ENCODE data around the gene PCDH9.
A peak's percentile ranks its signal among the peaks of the same experiment; 100 is the strongest.

PCDH9 gene

DNA sequence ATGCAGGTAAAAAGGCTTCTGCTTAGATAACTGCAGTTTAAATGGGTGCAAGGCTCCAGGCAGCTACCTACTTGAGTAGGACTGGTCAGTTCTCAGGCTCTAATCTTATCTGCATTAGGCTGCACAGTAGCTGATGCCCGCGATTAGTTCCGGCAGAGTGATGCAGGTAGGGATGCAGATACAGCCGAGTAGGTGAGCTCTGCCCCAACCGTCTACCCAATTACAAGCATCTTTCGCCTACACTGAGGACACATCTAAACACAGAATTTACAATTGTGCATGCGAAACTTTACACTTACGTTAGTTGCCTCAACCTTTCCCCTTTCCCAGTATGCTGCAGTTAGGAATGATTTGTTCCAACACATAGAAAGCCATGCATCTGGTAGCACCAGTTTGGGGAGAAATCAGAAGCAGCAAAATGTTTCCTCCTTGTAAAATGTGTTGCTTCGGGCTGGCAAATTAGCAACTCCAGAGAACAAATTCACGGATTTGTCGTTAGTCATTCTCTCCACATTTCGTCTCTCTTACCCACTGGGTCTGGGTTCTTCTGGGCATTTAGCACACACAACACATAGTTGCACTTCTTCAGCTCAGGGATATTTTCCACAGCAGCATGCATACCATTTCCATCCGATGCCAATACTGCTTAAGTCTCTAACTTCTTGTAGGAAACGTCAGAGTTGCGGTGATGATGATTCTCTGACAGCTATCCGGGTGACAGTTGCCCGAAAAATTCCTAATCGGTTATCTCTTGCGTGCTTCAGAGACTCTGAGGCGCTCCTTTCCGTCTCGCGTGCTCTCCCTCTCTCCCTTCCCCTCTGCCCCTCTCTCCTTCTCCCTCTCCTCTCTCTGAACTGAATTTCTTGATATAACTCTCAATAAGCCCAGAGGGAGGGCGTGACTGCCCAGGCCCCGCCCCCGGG lies at the start of gene PCDH9:
Gene PCDH9 (minus strand): TSS at position 856 of the 923 bp plus-strand sequence. CDS start 1,896 bp downstream, outside the sequence.
- no peak for DNase-seq (ENCODE audit: low read depth in 3 of 3, low spot score in 1 of 3)

GRCh38 chr13:67278235-67278634 lies 48.1 kb upstream of the PCDH9 start:
- no peak for DNase-seq (ENCODE audit: low read depth in 3 of 3, low spot score in 1 of 3)

DNA sequence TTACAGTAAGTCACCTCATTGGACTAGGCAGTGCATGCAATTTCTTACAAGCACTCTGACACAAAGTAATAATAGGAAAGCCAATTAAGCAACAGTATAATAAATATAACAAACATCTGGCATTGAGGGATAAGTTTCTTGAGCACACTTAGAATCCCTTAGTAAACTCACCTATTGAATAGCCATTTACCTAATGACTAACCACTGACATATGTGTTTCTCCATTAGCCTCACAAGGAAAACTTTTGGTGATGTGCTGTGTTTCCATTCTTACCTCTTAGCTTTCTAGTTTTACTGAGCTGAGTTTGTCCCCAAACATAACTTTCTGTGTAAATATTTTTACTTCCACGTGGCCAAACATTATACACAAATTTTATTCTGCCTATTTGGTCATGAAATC lies 47.4 kb upstream of the PCDH9 start:
- no peak for DNase-seq (ENCODE audit: low read depth in 3 of 3, low spot score in 1 of 3)

- DNase-seq (ENCODE audit: low read depth in 3 of 3, low spot score in 1 of 3) = no peak
Measured at GRCh38 chr13:67275351-67275960, 45.3 kb upstream of the PCDH9 start.

DNA sequence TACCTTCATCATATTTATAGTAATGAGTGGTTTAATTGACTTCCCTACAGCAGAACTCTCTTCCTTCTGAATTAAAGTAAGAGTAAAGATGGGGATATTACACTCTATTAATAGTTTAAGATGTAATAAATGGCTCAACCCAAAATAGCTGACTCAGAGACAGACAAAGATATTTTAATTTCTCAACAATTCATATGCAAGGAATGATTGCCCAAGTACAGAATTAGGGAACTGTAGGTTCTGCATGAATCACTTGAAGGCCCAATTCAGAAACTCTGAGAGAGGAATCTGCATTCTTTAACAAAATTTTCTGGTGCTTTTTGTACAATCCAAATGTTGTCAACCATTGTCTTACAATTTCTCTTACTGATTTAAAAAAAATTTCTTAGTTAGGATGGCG lies 42.9 kb upstream of the PCDH9 start:
- no peak for DNase-seq (ENCODE audit: low read depth in 3 of 3, low spot score in 1 of 3)

GRCh38 chr13:67267136-67267535 lies 37.0 kb upstream of the PCDH9 start:
- no peak for DNase-seq (ENCODE audit: low read depth in 3 of 3, low spot score in 1 of 3)

- no peak for DNase-seq (ENCODE audit: low read depth in 3 of 3, low spot score in 1 of 3)
Measured at GRCh38 chr13:67259208-67259607, 29.1 kb upstream of the PCDH9 start.

GRCh38 chr13:67258482-67258881 lies 28.3 kb upstream of the PCDH9 start:
- no peak for DNase-seq (ENCODE audit: low read depth in 3 of 3, low spot score in 1 of 3)

DNA sequence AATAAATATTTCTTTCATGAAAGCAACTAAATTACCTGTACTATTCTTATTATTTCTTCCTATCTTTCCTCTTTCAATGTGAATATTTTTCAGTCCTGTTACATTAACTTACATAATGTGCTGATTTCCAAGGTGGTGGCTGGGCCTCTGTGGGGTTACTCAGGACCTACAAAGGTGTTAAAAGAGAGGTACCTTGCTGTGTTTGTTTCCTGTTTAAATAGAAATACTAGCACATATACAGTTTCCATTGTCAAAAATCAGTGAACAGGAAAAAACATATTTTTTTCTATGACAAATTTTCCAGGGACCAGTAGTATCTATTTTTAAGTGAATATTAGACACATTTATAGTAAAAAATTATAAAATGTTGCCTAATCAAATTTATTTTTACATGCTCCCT lies 8.7 kb upstream of the PCDH9 start:
- DNase-seq (ENCODE audit: low read depth in 3 of 3, low spot score in 1 of 3) = no peak

DNA sequence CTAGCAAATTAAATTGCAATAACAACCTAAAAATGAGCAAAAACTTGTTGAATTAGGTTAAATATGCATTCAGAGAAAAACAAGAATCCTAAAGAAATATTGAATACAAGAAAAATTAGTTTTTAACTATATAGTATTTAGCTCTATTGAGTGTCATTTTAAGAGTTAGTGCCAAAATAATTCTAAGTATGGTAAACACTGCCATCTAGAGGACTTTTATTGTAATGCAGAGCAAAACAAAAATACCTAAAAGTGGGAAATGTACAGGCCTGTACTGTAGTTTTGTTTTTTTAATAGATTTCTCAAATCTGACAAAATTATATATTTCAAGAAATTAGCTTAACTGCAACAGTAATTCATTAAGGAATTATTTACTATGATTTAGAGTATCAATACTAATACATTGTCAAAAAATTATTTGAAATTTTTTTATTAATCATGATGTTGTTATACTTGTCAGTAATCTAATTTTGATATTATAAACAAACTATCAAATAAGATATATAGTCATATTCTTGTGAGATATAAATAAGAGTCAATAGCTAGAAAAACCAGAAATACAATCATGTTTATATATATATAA lies 8.2 kb upstream of the PCDH9 start:
- no peak for DNase-seq (ENCODE audit: low read depth in 3 of 3, low spot score in 1 of 3)

GRCh38 chr13:67235265-67235664 lies 5.1 kb upstream of the PCDH9 start:
- no peak for DNase-seq (ENCODE audit: low read depth in 3 of 3, low spot score in 1 of 3)

- no peak for DNase-seq (ENCODE audit: low read depth in 3 of 3, low spot score in 1 of 3)
Measured at GRCh38 chr13:67232384-67232783, 2.2 kb upstream of the PCDH9 start.

DNA sequence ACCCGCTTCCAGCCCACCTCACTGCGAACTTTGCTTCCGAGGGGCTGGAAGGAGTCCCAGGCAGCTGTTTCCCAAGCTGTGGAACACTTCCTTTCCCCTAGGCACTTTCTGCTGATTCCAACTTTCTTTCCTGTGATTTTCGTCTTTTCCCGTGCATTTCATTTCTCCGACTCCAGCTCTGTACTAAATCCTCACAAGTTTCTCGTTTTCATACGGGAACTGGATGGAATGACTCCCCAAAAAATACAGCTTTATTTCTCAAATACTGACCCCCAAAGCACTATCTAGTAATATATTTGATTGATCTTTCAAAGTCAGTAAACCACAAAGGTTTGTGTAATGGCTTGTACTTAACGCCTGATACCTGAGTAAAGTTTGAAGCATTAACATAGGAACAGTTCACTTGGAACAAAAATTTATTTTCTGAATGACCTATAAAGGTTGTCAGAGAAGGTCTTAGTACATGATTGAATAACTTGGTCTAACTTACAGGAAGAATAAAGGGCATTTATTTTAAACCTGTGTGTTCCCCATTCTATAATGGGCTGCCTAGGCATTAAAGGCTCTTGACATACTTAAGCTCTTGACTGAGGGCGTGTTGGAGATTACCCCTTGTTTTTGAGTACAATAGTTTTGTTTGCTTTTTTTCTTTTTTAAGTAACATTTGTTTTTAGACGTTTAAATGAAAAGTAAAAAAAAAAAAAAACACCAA lies 1.3 kb upstream of the PCDH9 start:
- no peak for DNase-seq (ENCODE audit: low read depth in 3 of 3, low spot score in 1 of 3)

- DNase-seq (ENCODE audit: low read depth in 3 of 3, low spot score in 1 of 3) = peak; percentile 19 to 82 (median 60)
Measured at GRCh38 chr13:67230404-67231288, 510 bp upstream of the PCDH9 start.

DNA sequence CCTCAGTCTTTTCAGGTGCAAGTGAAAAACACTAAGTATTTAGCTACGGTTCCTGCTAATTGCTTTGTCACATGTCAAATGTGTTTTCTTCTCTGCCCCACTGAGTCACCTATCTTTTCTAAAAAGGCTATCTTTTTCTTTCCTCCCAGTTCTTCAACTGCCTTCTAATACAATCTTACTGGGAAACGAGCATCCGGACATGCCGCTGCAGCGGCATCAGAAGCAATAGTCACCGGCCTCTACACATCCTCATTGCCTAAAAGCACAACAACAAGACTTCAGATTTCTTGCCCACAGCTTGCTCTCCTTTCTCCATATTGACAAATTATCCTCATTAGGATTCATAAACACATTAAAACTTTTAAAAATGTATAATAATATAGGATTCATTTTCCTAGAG lies 1.2 kb downstream of the PCDH9 start:
- DNase-seq (ENCODE audit: low read depth in 3 of 3, low spot score in 1 of 3) = no peak

DNA sequence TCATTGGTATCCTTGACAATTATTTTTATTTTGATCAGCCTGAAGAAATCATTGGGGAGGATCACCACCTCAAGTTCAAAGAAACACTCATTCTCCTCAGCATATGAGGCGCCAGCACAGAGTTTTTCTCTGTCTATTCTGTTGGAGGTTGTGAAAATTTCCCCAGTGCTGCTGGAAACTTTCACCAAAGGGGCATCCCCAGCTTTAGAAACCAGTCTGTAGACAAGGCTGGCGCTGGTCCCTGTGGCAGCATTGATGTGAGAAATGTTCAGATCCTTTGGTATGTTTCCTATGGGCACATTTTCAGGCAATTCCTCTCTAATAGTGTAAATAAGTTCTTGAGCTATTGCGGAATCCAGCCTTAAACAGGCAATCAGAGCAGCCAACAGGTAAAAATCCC lies 2.1 kb downstream of the PCDH9 start:
- DNase-seq (ENCODE audit: low read depth in 3 of 3, low spot score in 1 of 3) = no peak

GRCh38 chr13:67227131-67227983 lies 2.8 kb downstream of the PCDH9 start:
- no peak for DNase-seq (ENCODE audit: low read depth in 3 of 3, low spot score in 1 of 3)

DNA sequence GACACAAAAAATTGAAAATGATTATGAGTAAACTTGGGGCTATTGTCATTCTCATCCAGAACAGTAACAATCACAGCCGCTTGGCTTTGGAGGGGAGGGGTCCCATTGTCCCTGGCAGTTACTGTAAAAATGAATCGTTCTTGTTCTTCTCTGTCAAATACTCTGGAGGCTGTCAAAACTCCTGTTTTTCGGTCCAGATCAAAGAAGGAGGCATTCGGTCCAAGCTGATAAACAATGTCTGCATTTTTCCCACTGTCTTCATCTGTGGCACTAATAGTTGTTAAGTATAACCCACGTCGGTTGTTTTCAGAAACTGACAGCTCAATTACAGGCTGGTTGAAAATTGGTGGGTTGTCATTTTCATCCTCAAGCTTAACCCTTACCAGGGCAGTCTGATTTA lies 3.4 kb downstream of the PCDH9 start:
- DNase-seq (ENCODE audit: low read depth in 3 of 3, low spot score in 1 of 3) = no peak

- no peak for DNase-seq (ENCODE audit: low read depth in 3 of 3, low spot score in 1 of 3)
Measured at GRCh38 chr13:67225252-67226159, 4.6 kb downstream of the PCDH9 start.

Data from stimulated activated CD4-positive, alpha-beta T cell treated with anti-CD3 and anti-CD28 coated beads, TNF-alpha, amount 100 ng/mL, for 1 hour (primary cell).